GM12878 (cell line): ENCODE data around the gene SLC9A7. TPM values are rescaled to one million over a fixed set of nuclear protein-coding genes. Genes with fewer than 3 reads are reported as not detected.

ENCODE experiments used
- ATAC-seq: fragments of 200-7000 bp; cut with Tn5 transposase; 3 replicates; pipeline ENCODE4 v1.9.1; 2020; ENCODE audit warnings: mild to moderate bottlenecking, moderate library complexity
- BruUV-seq: library from RNA; stranded (reverse); fragments of 400-500 nt; replicated peaks from 2 replicates; lab custom pipeline; 2021; lab: Mats Ljungman, UMichigan
- CTCF ChIA-PET: fragments of 300-600 bp; sonication (Branson Sonifier 250); formaldehyde crosslinking; extraction: SDS; loops from one replicate; lab custom pipeline; 2021; ENCODE audit warnings: inconsistent platforms; lab: Yijun Ruan, JAX
- POLR2A ChIA-PET: fragments of 350-600 bp; formaldehyde crosslinking; extraction: SDS; loops from one replicate; lab custom pipeline; 2021; ENCODE audit warnings: inconsistent platforms; lab: Charles Lee
- RAD21 ChIA-PET: fragments of 300-600 bp; sonication (Branson Sonifier 250); formaldehyde crosslinking; loops from one replicate; lab custom pipeline; 2023; ENCODE audit warnings: antibody characterized with exemption; ENCODE audit not compliant: unreplicated experiment; lab: Charles Lee
- SMC1A ChIA-PET: fragments of 300-600 bp; sonication (Branson Sonifier 250); formaldehyde crosslinking; loops from one replicate; lab custom pipeline; 2023; ENCODE audit not compliant: unreplicated experiment, uncharacterized antibody; lab: Charles Lee
- DNase-seq: peaks from one replicate; pipeline ENCODE4 v3.0.0-alpha.2; 2011; ENCODE audit warnings: low read depth, low spot score
- FAIRE-seq: peaks from 3 replicates; lab custom pipeline; 2011; peaks lifted over from hg19 to GRCh38; lab: Jason Lieb, UNC
- H2AFZ ChIP-seq: 2 replicates; pipeline ENCODE4 v1.6.0; 2011; ENCODE audit warnings: low read depth, low read length, control low read depth; ENCODE audit not compliant: control insufficient read depth
- H3K27ac ChIP-seq: 2 replicates; pipeline ENCODE4 v1.5.1; 2011; ENCODE audit warnings: control low read depth; ENCODE audit not compliant: control insufficient read depth, insufficient read depth
- H3K27me3 ChIP-seq, 2 experiments: replicated peaks in 1 of 2; 2 replicates each; pipeline versions ENCODE4 v1.6.0 to v1.6.1; 2011; ENCODE audit warnings: low read length in 1 of 2; ENCODE audit not compliant: control insufficient read depth in 2 of 2, insufficient read depth in 2 of 2
- H3K36me3 ChIP-seq, 2 experiments: 2 replicates each; pipeline ENCODE4 v1.5.1; 2011; ENCODE audit warnings: low read length in 1 of 2; ENCODE audit not compliant: control insufficient read depth in 2 of 2, insufficient read depth in 2 of 2
- H3K4me1 ChIP-seq: 2 replicates; pipeline ENCODE4 v1.6.1; 2011; ENCODE audit warnings: mild to moderate bottlenecking, low read length, moderate library complexity, mixed read lengths; ENCODE audit not compliant: control insufficient read depth, insufficient read depth
- H3K4me2 ChIP-seq: 2 replicates; pipeline ENCODE4 v1.6.0; 2011; ENCODE audit warnings: control low read depth; ENCODE audit not compliant: control insufficient read depth, insufficient read depth
- H3K4me3 ChIP-seq: fragments of 200-600 bp; sonication (generic); 2 replicates; pipeline ENCODE4 v1.5.1; 2016
- H3K79me2 ChIP-seq: 2 replicates; pipeline ENCODE4 v1.6.0; 2011; ENCODE audit warnings: low read length; ENCODE audit not compliant: control insufficient read depth, insufficient read depth
- H3K9ac ChIP-seq: 2 replicates; pipeline ENCODE4 v1.8.0; 2011; ENCODE audit warnings: low read length, control low read depth, mixed read lengths; ENCODE audit not compliant: control insufficient read depth, insufficient read depth
- H3K9me3 ChIP-seq: replicated peaks from 3 replicates; pipeline ENCODE4 v1.5.1; 2011; ENCODE audit warnings: mild to moderate bottlenecking, low read length; ENCODE audit not compliant: control insufficient read depth, insufficient read depth
- H4K20me1 ChIP-seq: 2 replicates; pipeline ENCODE4 v1.6.0; 2011; ENCODE audit not compliant: control insufficient read depth, insufficient read depth
- FOXM1 ChIP-seq: IDR thresholded peaks from 2 replicates; pipeline ENCODE4 v1.6.1; 2012; ENCODE audit warnings: low read depth, mild to moderate bottlenecking, inconsistent platforms, low read length, moderate library complexity
- HDGF ChIP-seq: fragments of 450-650 bp; IDR thresholded peaks from 2 replicates; pipeline ENCODE4 v1.6.1; 2016; ENCODE audit warnings: antibody characterized with exemption
- IKZF2 ChIP-seq, 2 experiments: fragments of 450-650 bp; IDR thresholded peaks; 2 replicates each; pipeline ENCODE4 v1.6.1; 2017; ENCODE audit warnings: mild to moderate bottlenecking in 2 of 2, moderate library complexity in 2 of 2
- MEF2A ChIP-seq: IDR thresholded peaks from 2 replicates; pipeline ENCODE4 v1.6.1; 2011; ENCODE audit warnings: low read depth, mild to moderate bottlenecking, low read length, moderate library complexity; ENCODE audit not compliant: insufficient read depth
- NR2C2 ChIP-seq: IDR thresholded peaks from 2 replicates; pipeline ENCODE4 v1.6.1; 2011; ENCODE audit warnings: borderline replicate concordance, low read depth; ENCODE audit not compliant: control insufficient read depth, insufficient read length
- PAX5 ChIP-seq: IDR thresholded peaks from 2 replicates; pipeline ENCODE4 v1.6.1; 2011; ENCODE audit warnings: low read depth, low read length, borderline replicate concordance
- REST ChIP-seq: IDR thresholded peaks from 2 replicates; pipeline ENCODE4 v1.6.1; 2012; ENCODE audit warnings: mild to moderate bottlenecking, low read depth, low read length
- RUNX3 ChIP-seq: IDR thresholded peaks from 2 replicates; pipeline ENCODE4 v1.6.1; 2012; ENCODE audit warnings: low read length, inconsistent platforms
- SPI1 ChIP-seq: IDR thresholded peaks from 2 replicates; pipeline ENCODE4 v1.6.1; 2011; ENCODE audit warnings: low read depth, mild to moderate bottlenecking, low read length, moderate library complexity, borderline replicate concordance; ENCODE audit not compliant: insufficient read depth
- TAF1 ChIP-seq: IDR thresholded peaks from 2 replicates; pipeline ENCODE4 v1.6.1; 2011; ENCODE audit warnings: mild to moderate bottlenecking, low read depth, low read length, borderline replicate concordance
- YBX1 ChIP-seq: fragments of 450-650 bp; IDR thresholded peaks from 2 replicates; pipeline ENCODE4 v1.6.1; 2016; ENCODE audit warnings: antibody characterized with exemption
- in situ Hi-C: fragments of 300-500 bp; cut with MboI; formaldehyde crosslinking; loops from 9 replicates; pipeline ENCODE4 v1.14.3; 2018; ENCODE audit warnings: mixed read lengths
- intact Hi-C: fragments of 100-400 bp; cut with micrococcal nuclease; formaldehyde crosslinking; loops from one replicate; pipeline ENCODE4 v1.14.2; 2022; ENCODE audit not compliant: unreplicated experiment
- polyA plus RNA-seq, 11 experiments: library from polyadenylated mRNA; depleted of rRNA in 4 of 11; unstranded in 6 of 11; stranded (reverse) in 5 of 11; fragments of >200 nt; fragmentation: Nextera tagmentation in 4 of 11; fragmentation: Illumina TruSeq in 1 of 11; extraction: Ambion mirVana in 4 of 11; extraction: Trizol in 1 of 11; gene quantifications; 1 replicate in 1 of 11; 2 replicates in 10 of 11; pipeline versions ENCODE4 v1.2.1 to v1.2.3, GENCODE V29; 2011 to 2016; ENCODE audit warnings: inconsistent platforms in 2 of 11, missing spikeins in 2 of 11, low read depth in 1 of 11
- total RNA-seq, 4 experiments: library from RNA; depleted of rRNA in 3 of 4; stranded (reverse); fragments of >200 nt in 3 of 4; fragmentation: Illumina TruSeq in 1 of 4; extraction: Trizol in 1 of 4; gene quantifications; 2 replicates each; pipeline versions ENCODE4 v1.2.1 to v1.2.3, GENCODE V29; 2013 to 2021
- TF ChIP-seq, protein P1 (sequence below): fragments of 150-350 bp; IDR thresholded peaks from 2 replicates; pipeline ENCODE4 v1.6.1; 2014; ENCODE audit warnings: mild to moderate bottlenecking, low read depth, low read length
- TF ChIP-seq, protein P2 (sequence below): fragments of 450-650 bp; IDR thresholded peaks from 2 replicates; pipeline ENCODE4 v1.6.1; 2017; ENCODE audit warnings: mild to moderate bottlenecking
- TF ChIP-seq, protein P3 (sequence below): fragments of 450-650 bp; IDR thresholded peaks from 2 replicates; pipeline ENCODE4 v1.6.1; 2016; ENCODE audit warnings: mild to moderate bottlenecking

SLC9A7 gene
- total and polyA plus RNA-seq, 10 of the 15 experiments (the other 5 are each of a cell fraction or from before 2014, with no cell fraction given), result 5.0 to 62.8 (median 30.5) TPM

GRCh38 chrX:46567388-46567787, 191.5 kb downstream of the SLC9A7 start:
- in situ Hi-C loops, result no loop called here

More at GRCh38 chrX:46567388-46567787, 191.5 kb downstream of the SLC9A7 start:
- Histone ChIP-seq H2AFZ (no peak overlapping the region), H3K4me2 (no peak overlapping the region), H3K9me3 (no peaks in the 10 kb centered on the region), H3K4me3 (no peak overlapping the region), H3K36me3 (no peaks in the 10 kb centered on the region), H3K27ac (no peak overlapping the region), H4K20me1 (no peaks in the 10 kb centered on the region), H3K9ac (no peak overlapping the region), H3K79me2 (no peaks in the 10 kb centered on the region), H3K27me3 (no peaks in the 10 kb centered on the region), H3K4me1 (peaks cover 30% of the 10 kb centered on the region)
- ChIA-PET CTCF (interaction anchor here (1.2 kb wide), 1 partner anchor 25 kb away, joined by 3 read pairs; no protein-coding TSS in a partner anchor), POLR2A (interaction anchor here (0.9 kb wide), 2 partner anchors 13 to 77 kb away, joined by 3 to 5 read pairs; no protein-coding TSS in a partner anchor), RAD21 (interaction anchor here (0.6 to 0.9 kb wide), 2 partner anchors 32 to 132 kb away, joined by 3 read pairs; no protein-coding TSS in a partner anchor), SMC1A (interaction anchor here (1.1 kb wide), 2 partner anchors 9 to 11 kb away, joined by 3 to 4 read pairs; no protein-coding TSS in a partner anchor)
- intact Hi-C loops, result no loop called here
- DNase-seq (no peak), ATAC-seq (no peak), FAIRE-seq (no peak)
- no TSS peak for BruUV-seq
- TF ChIP-seq REST (no peak), NR2C2 (no peak), PAX5 (no peak), IKZF2 (IDR thresholded peaks at IDR 0.05) (no peak), YBX1 (no peak), RUNX3 (no peak), FOXM1 (no peak), SPI1 (no peak), TAF1 (no peak), MEF2A (no peak), HDGF (no peak)
- TF ChIP-seq, protein P1, sequence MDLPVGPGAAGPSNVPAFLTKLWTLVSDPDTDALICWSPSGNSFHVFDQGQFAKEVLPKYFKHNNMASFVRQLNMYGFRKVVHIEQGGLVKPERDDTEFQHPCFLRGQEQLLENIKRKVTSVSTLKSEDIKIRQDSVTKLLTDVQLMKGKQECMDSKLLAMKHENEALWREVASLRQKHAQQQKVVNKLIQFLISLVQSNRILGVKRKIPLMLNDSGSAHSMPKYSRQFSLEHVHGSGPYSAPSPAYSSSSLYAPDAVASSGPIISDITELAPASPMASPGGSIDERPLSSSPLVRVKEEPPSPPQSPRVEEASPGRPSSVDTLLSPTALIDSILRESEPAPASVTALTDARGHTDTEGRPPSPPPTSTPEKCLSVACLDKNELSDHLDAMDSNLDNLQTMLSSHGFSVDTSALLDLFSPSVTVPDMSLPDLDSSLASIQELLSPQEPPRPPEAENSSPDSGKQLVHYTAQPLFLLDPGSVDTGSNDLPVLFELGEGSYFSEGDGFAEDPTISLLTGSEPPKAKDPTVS, result no peak
- TF ChIP-seq, protein P2, sequence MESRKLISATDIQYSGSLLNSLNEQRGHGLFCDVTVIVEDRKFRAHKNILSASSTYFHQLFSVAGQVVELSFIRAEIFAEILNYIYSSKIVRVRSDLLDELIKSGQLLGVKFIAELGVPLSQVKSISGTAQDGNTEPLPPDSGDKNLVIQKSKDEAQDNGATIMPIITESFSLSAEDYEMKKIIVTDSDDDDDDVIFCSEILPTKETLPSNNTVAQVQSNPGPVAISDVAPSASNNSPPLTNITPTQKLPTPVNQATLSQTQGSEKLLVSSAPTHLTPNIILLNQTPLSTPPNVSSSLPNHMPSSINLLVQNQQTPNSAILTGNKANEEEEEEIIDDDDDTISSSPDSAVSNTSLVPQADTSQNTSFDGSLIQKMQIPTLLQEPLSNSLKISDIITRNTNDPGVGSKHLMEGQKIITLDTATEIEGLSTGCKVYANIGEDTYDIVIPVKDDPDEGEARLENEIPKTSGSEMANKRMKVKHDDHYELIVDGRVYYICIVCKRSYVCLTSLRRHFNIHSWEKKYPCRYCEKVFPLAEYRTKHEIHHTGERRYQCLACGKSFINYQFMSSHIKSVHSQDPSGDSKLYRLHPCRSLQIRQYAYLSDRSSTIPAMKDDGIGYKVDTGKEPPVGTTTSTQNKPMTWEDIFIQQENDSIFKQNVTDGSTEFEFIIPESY, result no peak
- TF ChIP-seq, protein P3, sequence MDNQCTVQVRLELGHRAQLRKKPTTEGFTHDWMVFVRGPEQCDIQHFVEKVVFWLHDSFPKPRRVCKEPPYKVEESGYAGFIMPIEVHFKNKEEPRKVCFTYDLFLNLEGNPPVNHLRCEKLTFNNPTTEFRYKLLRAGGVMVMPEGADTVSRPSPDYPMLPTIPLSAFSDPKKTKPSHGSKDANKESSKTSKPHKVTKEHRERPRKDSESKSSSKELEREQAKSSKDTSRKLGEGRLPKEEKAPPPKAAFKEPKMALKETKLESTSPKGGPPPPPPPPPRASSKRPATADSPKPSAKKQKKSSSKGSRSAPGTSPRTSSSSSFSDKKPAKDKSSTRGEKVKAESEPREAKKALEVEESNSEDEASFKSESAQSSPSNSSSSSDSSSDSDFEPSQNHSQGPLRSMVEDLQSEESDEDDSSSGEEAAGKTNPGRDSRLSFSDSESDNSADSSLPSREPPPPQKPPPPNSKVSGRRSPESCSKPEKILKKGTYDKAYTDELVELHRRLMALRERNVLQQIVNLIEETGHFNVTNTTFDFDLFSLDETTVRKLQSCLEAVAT, result no peak
